H9 (cell line): ENCODE data around the gene HOXA4. TPM values are rescaled to one million over a fixed set of nuclear protein-coding genes. Genes with fewer than 3 reads are reported as not detected.

Experiments used
- DNase-seq: peaks from one replicate; pipeline ENCODE4 v3.0.0-alpha.2; 2017
- H2AFZ ChIP-seq: one replicate; pipeline ENCODE4 v1.6.1; 2013; ENCODE audit warnings: mild to moderate bottlenecking, low read length, control low read depth, moderate library complexity
- H2AK5ac ChIP-seq: 2 replicates; pipeline ENCODE4 v1.6.1; 2013; ENCODE audit warnings: low read length, control low read depth, mixed read lengths; ENCODE audit not compliant: insufficient read length
- H2BK120ac ChIP-seq: one replicate; pipeline ENCODE4 v1.6.1; 2013; ENCODE audit warnings: low read depth, mild to moderate bottlenecking, low read length, control low read depth, inconsistent platforms; ENCODE audit not compliant: poor library complexity, severe bottlenecking
- H2BK12ac ChIP-seq: 2 replicates; pipeline ENCODE4 v1.6.1; 2013; ENCODE audit warnings: low read length, control low read depth, mixed read lengths, low read depth; ENCODE audit not compliant: insufficient read length
- H2BK15ac ChIP-seq: 2 replicates; pipeline ENCODE4 v1.6.1; 2013; ENCODE audit warnings: low read depth, low read length, control low read depth
- H2BK20ac ChIP-seq: one replicate; pipeline ENCODE4 v1.6.1; 2013; ENCODE audit warnings: low read depth, mild to moderate bottlenecking, low read length, control low read depth, inconsistent platforms; ENCODE audit not compliant: poor library complexity, severe bottlenecking
- H2BK5ac ChIP-seq: 2 replicates; pipeline ENCODE4 v1.6.1; 2013; ENCODE audit warnings: low read length, control low read depth, mixed read lengths; ENCODE audit not compliant: insufficient read length
- H3K14ac ChIP-seq: 2 replicates; pipeline ENCODE4 v1.6.1; 2013; ENCODE audit warnings: low read length, control low read depth; ENCODE audit not compliant: insufficient read depth
- H3K18ac ChIP-seq: 2 replicates; pipeline ENCODE4 v1.6.1; 2013; ENCODE audit warnings: low read depth, mild to moderate bottlenecking, mixed read lengths, low read length, control low read depth; ENCODE audit not compliant: insufficient read length
- H3K23ac ChIP-seq: 2 replicates; pipeline ENCODE4 v1.6.1; 2013; ENCODE audit warnings: low read length, control low read depth, mixed read lengths, low read depth; ENCODE audit not compliant: insufficient read length
- H3K23me2 ChIP-seq: 2 replicates; pipeline ENCODE4 v1.6.1; 2013; ENCODE audit warnings: low read depth, mild to moderate bottlenecking, mixed read lengths, low read length, control low read depth; ENCODE audit not compliant: insufficient read length, poor library complexity, severe bottlenecking
- H3K27ac ChIP-seq: 2 replicates; pipeline ENCODE4 v1.5.1; 2013; ENCODE audit warnings: low read length, control low read depth, mixed read lengths, low read depth; ENCODE audit not compliant: insufficient read length
- H3K27me3 ChIP-seq: 2 replicates; pipeline ENCODE4 v1.6.1; 2013; ENCODE audit warnings: low read length, control low read depth, inconsistent platforms; ENCODE audit not compliant: insufficient read depth
- H3K4ac ChIP-seq: 2 replicates; pipeline ENCODE4 v1.6.1; 2013; ENCODE audit warnings: low read depth, mild to moderate bottlenecking, control low read depth, inconsistent platforms, low read length, moderate library complexity
- H3K4me1 ChIP-seq: 2 replicates; pipeline ENCODE4 v1.6.1; 2013; ENCODE audit warnings: low read length, control low read depth, inconsistent platforms; ENCODE audit not compliant: insufficient read depth
- H3K4me2 ChIP-seq: 2 replicates; pipeline ENCODE4 v1.6.1; 2013; ENCODE audit warnings: low read length, control low read depth, mixed read lengths; ENCODE audit not compliant: insufficient read length, insufficient read depth
- H3K56ac ChIP-seq: 2 replicates; pipeline ENCODE4 v1.6.1; 2013; ENCODE audit warnings: low read depth, mild to moderate bottlenecking, mixed read lengths, low read length, control low read depth; ENCODE audit not compliant: insufficient read length
- H3K79me1 ChIP-seq: 2 replicates; pipeline ENCODE4 v1.6.1; 2013; ENCODE audit warnings: low read depth, mild to moderate bottlenecking, moderate library complexity, low read length, control low read depth, inconsistent platforms; ENCODE audit not compliant: insufficient read depth, poor library complexity, severe bottlenecking
- H3K79me2 ChIP-seq: 2 replicates; pipeline ENCODE4 v1.6.1; 2013; ENCODE audit warnings: low read length, control low read depth, inconsistent platforms; ENCODE audit not compliant: insufficient read depth
- H3K9ac ChIP-seq: 2 replicates; pipeline ENCODE4 v1.6.1; 2013; ENCODE audit warnings: low read length, control low read depth, mixed read lengths; ENCODE audit not compliant: insufficient read length; ENCODE audit errors: extremely low read depth
- H3K9me3 ChIP-seq: one replicate; pipeline ENCODE4 v1.6.1; 2013; ENCODE audit warnings: low read depth, low read length, inconsistent platforms; ENCODE audit not compliant: control insufficient read depth
- H3T11ph ChIP-seq: one replicate; pipeline ENCODE4 v1.6.1; 2013; ENCODE audit warnings: mild to moderate bottlenecking, low read length, control low read depth, inconsistent platforms
- H4K20me1 ChIP-seq: one replicate; pipeline ENCODE4 v1.6.1; 2013; ENCODE audit not compliant: control insufficient read depth, insufficient read length, insufficient read depth
- H4K5ac ChIP-seq: 2 replicates; pipeline ENCODE4 v1.6.1; 2013; ENCODE audit warnings: low read depth, mild to moderate bottlenecking, mixed read lengths, low read length, control low read depth; ENCODE audit not compliant: insufficient read length
- H4K8ac ChIP-seq: replicated peaks from 2 replicates; pipeline ENCODE4 v1.6.1; 2013; ENCODE audit warnings: low read length, control low read depth, mixed read lengths, low read depth; ENCODE audit not compliant: insufficient read length
- H4K91ac ChIP-seq: 2 replicates; pipeline ENCODE4 v1.6.1; 2013; ENCODE audit warnings: low read depth, mild to moderate bottlenecking, moderate library complexity, mixed read lengths, low read length, control low read depth; ENCODE audit not compliant: insufficient read length
- H3K27ac Mint-ChIP-seq, 3 experiments: 2 replicates in 2 of 3; 3 replicates in 1 of 3; pipeline ENCODE4 v1.8.0; 2020 to 2021; ENCODE audit warnings: mixed read lengths in 3 of 3, mild to moderate bottlenecking in 1 of 3, moderate library complexity in 1 of 3
- H3K27me3 Mint-ChIP-seq: 2 replicates; pipeline ENCODE4 v1.8.0; 2021; ENCODE audit warnings: low read depth, mild to moderate bottlenecking, moderate library complexity, mixed read lengths
- H3K36me3 Mint-ChIP-seq, 3 experiments: 2 replicates in 2 of 3; 3 replicates in 1 of 3; pipeline ENCODE4 v1.8.0; 2020 to 2021; ENCODE audit warnings: low read depth in 3 of 3, mixed read lengths in 3 of 3; ENCODE audit not compliant: insufficient read depth in 1 of 3
- H3K4me1 Mint-ChIP-seq, 2 experiments: 2 replicates each; pipeline ENCODE4 v1.8.0; 2020; ENCODE audit warnings: mixed read lengths in 2 of 2
- H3K4me3 Mint-ChIP-seq, 2 experiments: 2 replicates in 1 of 2; 3 replicates in 1 of 2; pipeline ENCODE4 v1.8.0; 2020 to 2021; ENCODE audit warnings: mild to moderate bottlenecking in 2 of 2, mixed read lengths in 2 of 2, moderate library complexity in 1 of 2
- H3K9me3 Mint-ChIP-seq, 2 experiments: 2 replicates in 1 of 2; 3 replicates in 1 of 2; pipeline ENCODE4 v1.8.0; 2020; ENCODE audit warnings: mild to moderate bottlenecking in 2 of 2, mixed read lengths in 2 of 2, moderate library complexity in 1 of 2
- CTCF ChIP-seq: fragments of 200-600 bp; sonication (generic); conservative IDR thresholded peaks from 3 replicates; pipeline ENCODE4 v1.8.0; 2021; ENCODE audit warnings: antibody characterized with exemption, mild to moderate bottlenecking
- WGBS: extraction: QIAGEN DNeasy Blood & Tissue Kit; methylation state at CpG from one replicate; pipeline ENCODE4 v1.1.7; 2013; ENCODE audit warnings: missing lambda C conversion rate, low lambda C conversion rate, mixed read lengths; ENCODE audit not compliant: insufficient read length; ENCODE audit errors: extremely low coverage; 5-methylcytosine and 5-hydroxymethylcytosine counted together
- total RNA-seq: library from RNA; stranded (reverse); gene quantifications from 2 replicates; pipeline ENCODE4 v1.2.1, GENCODE V29; 2021

Gene HOXA4
- total RNA-seq, 1 experiment from 2014 or later: not detected

DNA sequence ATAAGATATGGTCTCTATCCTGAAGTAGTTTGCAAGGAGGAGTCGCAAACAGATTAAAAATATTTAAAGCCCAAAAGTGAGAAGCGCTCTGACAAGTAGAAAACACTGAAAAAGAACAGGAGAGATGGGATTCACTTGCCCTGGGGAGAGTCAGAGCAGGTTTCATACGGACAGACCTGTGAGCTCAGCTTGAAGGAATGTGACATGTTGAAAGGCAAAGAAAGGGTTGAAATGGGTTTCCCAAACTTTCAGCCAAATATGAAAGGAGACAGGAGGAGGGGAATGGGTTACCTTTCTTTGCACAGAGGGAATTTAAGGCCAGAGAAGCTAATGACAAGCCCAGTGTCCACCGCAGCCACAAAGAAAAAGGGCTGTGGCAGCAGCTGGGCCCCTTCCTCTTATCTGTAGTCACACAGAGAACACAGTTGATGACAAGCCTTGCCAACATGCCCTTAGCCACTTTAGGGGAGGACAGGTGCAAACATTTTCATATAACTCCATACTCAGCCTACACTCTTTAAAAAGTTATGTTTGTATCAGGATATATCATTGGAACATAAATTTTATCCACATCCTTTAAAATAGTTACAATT lies 49.6 kb downstream of the HOXA4 start:
- Histone ChIP-seq H3K4ac (no peak overlapping the region), H3K18ac (no peak overlapping the region), H3K23me2 (no peaks in the 10 kb centered on the region), H3K14ac (no peak overlapping the region), H3T11ph (no peak overlapping the region), H3K4me2 (no peak overlapping the region), H3K79me1 (no peaks in the 10 kb centered on the region), H4K5ac (no peak overlapping the region), H2AK5ac (no peak overlapping the region), H3K23ac (no peak overlapping the region), H2BK120ac (no peak overlapping the region), H2BK20ac (no peak overlapping the region), H2AFZ (no peak overlapping the region), H3K27me3 (no peaks in the 10 kb centered on the region; the same call in 1 of the 2 replicates), H4K8ac (no peak overlapping the region), H3K9ac (no peak overlapping the region), H3K27ac (no peak overlapping the region), H3K4me1 (no peaks in the 10 kb centered on the region), H4K91ac (no peak overlapping the region), H3K9me3 (no peaks in the 10 kb centered on the region), H2BK12ac (no peak overlapping the region), H3K79me2 (no peaks in the 10 kb centered on the region), H2BK15ac (no peak overlapping the region), H2BK5ac (no peak overlapping the region), H3K56ac (no peak overlapping the region), H4K20me1 (no peaks in the 10 kb centered on the region)
- Mint-ChIP-seq H3K27ac (no peak overlapping the region), H3K27me3 (peaks cover 27% of the 10 kb centered on the region), H3K4me1 (peaks cover 8% of the 10 kb centered on the region in 2 experiments), H3K9me3 (peaks cover 0 to 2% of the 10 kb centered on the region in 2 experiments; a peak in 1 of 5 replicates), H3K4me3 (no peak overlapping the region), H3K36me3 (no peaks in the 10 kb centered on the region)
- DNase-seq: no peak
- no CpG with 5 or more reads among the region's 4 CpGs for WGBS
- TF ChIP-seq CTCF: no peak
